OCI-LY3 (cell line): ENCODE measurements around the gene PPP2R2D.

ENCODE experiments used
- H2AFZ ChIP-seq: fragments of 200-600, 300-600 bp; shearing (Covaris generic); 2 replicates; pipeline ENCODE4 v1.6.0; 2014; ENCODE audit warnings: antibody characterized with exemption, low read depth, low read length
- H3K27ac ChIP-seq: fragments of 200-600, 300-600 bp; sonication (generic); 2 replicates; pipeline ENCODE4 v1.5.1; 2014; ENCODE audit warnings: mild to moderate bottlenecking, low read length, moderate library complexity, mixed read lengths
- H3K27me3 ChIP-seq: fragments of 200-600, 300-600 bp; sonication (generic); 2 replicates; pipeline ENCODE4 v1.6.1; 2014; ENCODE audit warnings: low read depth, low read length, mixed read lengths
- H3K36me3 ChIP-seq: fragments of 200-600, 300-600 bp; sonication (generic); replicated peaks from 2 replicates; pipeline ENCODE3; 2014; ENCODE audit warnings: low read depth, low read length, mixed read lengths
- H3K4me1 ChIP-seq: fragments of 300-600, 200-600 bp; sonication (generic); 2 replicates; pipeline ENCODE4 v1.6.1; 2014; ENCODE audit warnings: low read length, mixed read lengths
- H3K4me2 ChIP-seq: fragments of 200-600, 300-600 bp; sonication (generic); 2 replicates; pipeline ENCODE4 v1.6.1; 2014; ENCODE audit warnings: low read length, mixed read lengths
- H3K4me3 ChIP-seq: fragments of 300-600, 200-600 bp; sonication (generic); 2 replicates; pipeline ENCODE4 v1.5.1; 2014; ENCODE audit warnings: antibody characterized with exemption, mild to moderate bottlenecking, low read length, moderate library complexity
- H3K79me2 ChIP-seq: fragments of 300-600, 200-600 bp; shearing (Covaris generic); 2 replicates; pipeline ENCODE4 v1.6.1; 2014; ENCODE audit warnings: mild to moderate bottlenecking, low read length, mixed read lengths
- H3K9ac ChIP-seq: fragments of 300-600, 200-600 bp; shearing (Covaris generic); 2 replicates; pipeline ENCODE4 v1.6.0; 2014; ENCODE audit warnings: mild to moderate bottlenecking, low read length, moderate library complexity
- H3K9me3 ChIP-seq: fragments of 200-600, 300-600 bp; shearing (Covaris generic); 2 replicates; pipeline ENCODE4 v1.6.1; 2014; ENCODE audit warnings: low read length, mixed read lengths; ENCODE audit not compliant: insufficient read depth
- H4K20me1 ChIP-seq: fragments of 200-600, 300-600 bp; sonication (generic); 2 replicates; pipeline ENCODE4 v1.6.1; 2016; ENCODE audit warnings: low read length, mixed read lengths; ENCODE audit not compliant: insufficient read depth
- EZH2phosphoT487 ChIP-seq: fragments of 200-600 bp; shearing (Covaris generic); IDR thresholded peaks from 2 replicates; pipeline ENCODE4 v1.6.1; 2018; ENCODE audit warnings: antibody characterized with exemption, mixed run types, low read depth
- TF ChIP-seq, protein P1 (sequence below): fragments of 200-600, 300-600 bp; sonication (generic); IDR thresholded peaks from 2 replicates; pipeline ENCODE4 v1.5.1; 2014; ENCODE audit warnings: antibody characterized with exemption, low read length, low read depth

Gene PPP2R2D

DNA sequence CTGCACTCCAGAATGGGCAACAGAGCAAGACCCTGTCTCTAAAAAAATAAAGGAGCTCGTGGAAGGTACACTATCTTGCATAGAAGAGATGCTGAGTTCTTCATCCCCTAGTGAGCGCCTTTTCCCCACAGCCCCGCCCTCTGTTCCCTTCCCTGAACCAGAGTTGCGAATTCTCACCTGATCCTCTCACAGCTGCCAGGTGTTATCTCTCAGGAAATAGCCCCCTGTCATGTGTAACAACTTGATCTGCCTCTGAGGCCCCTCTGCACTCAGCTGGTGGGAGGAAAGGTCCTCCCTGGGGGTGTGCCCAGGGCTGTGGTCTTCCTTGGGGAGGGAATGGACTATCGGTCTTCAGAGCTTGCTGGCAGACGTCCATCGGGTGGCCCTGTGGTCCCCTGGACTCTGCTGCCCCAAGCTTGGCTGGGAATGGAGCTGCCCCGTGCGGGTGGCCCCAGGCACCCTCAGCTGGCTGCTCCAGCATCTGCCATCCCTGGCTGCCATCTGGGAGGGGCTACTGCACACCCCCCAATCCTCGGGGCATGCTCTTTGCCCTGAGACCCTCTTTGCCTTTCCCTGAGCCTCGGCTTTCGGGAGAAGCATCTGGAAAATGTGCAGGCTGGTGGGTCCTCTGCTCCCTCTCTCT, 102.6 kb downstream of the PPP2R2D start:
- TF ChIP-seq EZH2phosphoT487: no peak
- TF ChIP-seq, protein P1, sequence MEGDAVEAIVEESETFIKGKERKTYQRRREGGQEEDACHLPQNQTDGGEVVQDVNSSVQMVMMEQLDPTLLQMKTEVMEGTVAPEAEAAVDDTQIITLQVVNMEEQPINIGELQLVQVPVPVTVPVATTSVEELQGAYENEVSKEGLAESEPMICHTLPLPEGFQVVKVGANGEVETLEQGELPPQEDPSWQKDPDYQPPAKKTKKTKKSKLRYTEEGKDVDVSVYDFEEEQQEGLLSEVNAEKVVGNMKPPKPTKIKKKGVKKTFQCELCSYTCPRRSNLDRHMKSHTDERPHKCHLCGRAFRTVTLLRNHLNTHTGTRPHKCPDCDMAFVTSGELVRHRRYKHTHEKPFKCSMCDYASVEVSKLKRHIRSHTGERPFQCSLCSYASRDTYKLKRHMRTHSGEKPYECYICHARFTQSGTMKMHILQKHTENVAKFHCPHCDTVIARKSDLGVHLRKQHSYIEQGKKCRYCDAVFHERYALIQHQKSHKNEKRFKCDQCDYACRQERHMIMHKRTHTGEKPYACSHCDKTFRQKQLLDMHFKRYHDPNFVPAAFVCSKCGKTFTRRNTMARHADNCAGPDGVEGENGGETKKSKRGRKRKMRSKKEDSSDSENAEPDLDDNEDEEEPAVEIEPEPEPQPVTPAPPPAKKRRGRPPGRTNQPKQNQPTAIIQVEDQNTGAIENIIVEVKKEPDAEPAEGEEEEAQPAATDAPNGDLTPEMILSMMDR: no peak
- no peaks in the 10 kb centered on the region for H3K9me3 ChIP-seq
- H3K79me2 ChIP-seq: no peaks in the 10 kb centered on the region
- no peaks in the 10 kb centered on the region for H3K27me3 ChIP-seq
- H2AFZ ChIP-seq: no peak overlapping the region
- no peak overlapping the region for H3K27ac ChIP-seq
- no peak overlapping the region for H3K4me2 ChIP-seq
- no peaks in the 10 kb centered on the region for H3K4me1 ChIP-seq
- no peak overlapping the region for H3K9ac ChIP-seq
- H3K36me3 ChIP-seq: no peaks in the 10 kb centered on the region
- no peak overlapping the region for H3K4me3 ChIP-seq
- no peaks in the 10 kb centered on the region for H4K20me1 ChIP-seq

DNA sequence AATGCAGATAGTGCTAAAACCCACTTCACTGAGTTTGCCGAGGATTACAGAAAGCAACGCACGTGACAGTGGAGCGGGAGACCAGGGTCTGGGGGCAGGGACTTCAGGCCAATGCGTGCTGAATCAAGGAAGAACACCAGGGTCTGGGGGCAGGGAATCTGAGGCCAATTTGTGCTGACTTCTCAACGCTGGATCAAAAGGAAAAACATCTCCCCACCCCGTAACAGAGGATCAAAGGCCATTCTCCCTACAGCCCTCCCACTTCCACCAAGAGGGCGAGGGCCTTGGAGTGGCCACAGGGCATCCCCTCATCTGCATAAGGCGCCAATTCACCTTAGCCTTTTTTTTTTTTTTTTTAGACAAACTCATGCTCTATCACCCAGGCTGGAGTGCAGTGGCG, 103.2 kb downstream of the PPP2R2D start:
- no peak overlapping the region for H3K27ac ChIP-seq
- H3K9me3 ChIP-seq: no peaks in the 10 kb centered on the region
- H3K4me1 ChIP-seq: no peaks in the 10 kb centered on the region
- H3K9ac ChIP-seq: no peak overlapping the region
- H3K4me3 ChIP-seq: no peak overlapping the region
- H3K4me2 ChIP-seq: no peak overlapping the region
- no peaks in the 10 kb centered on the region for H3K36me3 ChIP-seq
- TF ChIP-seq, protein P1: no peak
- TF ChIP-seq EZH2phosphoT487: no peak
- H4K20me1 ChIP-seq: no peaks in the 10 kb centered on the region
- no peaks in the 10 kb centered on the region for H3K79me2 ChIP-seq
- H2AFZ ChIP-seq: no peak overlapping the region
- H3K27me3 ChIP-seq: no peaks in the 10 kb centered on the region

DNA sequence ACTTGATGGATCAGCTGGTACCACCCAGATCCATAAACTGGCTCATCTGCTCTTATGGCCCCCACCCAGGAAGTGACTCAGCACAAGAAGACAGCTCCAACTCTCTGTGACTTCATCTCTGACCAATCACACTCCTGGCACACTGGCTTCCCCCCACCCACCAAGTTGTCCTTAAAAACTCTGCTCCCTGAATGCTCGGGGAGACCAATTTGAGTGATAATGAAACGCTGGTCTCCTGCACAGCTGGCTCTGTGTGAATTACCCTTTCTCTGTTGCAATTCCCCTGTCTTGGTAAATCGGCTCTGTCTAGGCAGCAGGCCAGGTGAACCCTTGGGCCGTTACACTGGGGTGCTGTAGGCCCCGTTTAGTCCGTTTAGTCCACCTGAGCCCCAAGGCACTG, 104.3 kb downstream of the PPP2R2D start:
- Histone ChIP-seq H3K27ac (no peak overlapping the region), H4K20me1 (no peaks in the 10 kb centered on the region), H3K4me2 (no peak overlapping the region), H3K27me3 (no peaks in the 10 kb centered on the region), H3K9ac (no peak overlapping the region), H3K36me3 (no peaks in the 10 kb centered on the region), H2AFZ (no peak overlapping the region), H3K9me3 (no peaks in the 10 kb centered on the region), H3K4me3 (no peak overlapping the region), H3K79me2 (no peaks in the 10 kb centered on the region), H3K4me1 (no peaks in the 10 kb centered on the region)
- TF ChIP-seq, protein P1: no peak
- no peak for TF ChIP-seq EZH2phosphoT487

DNA sequence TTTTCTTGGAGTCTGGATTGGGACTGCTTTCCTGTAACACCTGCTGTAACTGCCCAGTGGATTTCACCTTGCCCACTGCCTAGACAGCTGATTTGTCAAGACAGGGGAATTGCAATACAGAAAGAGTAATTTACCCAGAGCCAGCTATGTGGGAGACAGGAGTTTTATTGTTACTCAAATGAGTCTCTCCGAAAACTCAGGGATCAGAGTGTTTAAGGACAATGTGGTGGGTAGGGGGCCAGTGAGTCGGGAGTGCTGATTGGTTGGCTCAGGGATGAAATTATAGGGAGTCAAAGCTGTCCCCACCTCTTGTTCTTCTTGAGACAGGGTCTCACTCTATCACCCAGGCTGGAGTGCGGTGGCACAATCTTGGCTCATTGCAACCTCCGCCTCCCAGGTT, 106.2 kb downstream of the PPP2R2D start:
- Histone ChIP-seq H3K27me3 (no peaks in the 10 kb centered on the region), H3K9ac (no peak overlapping the region), H4K20me1 (no peaks in the 10 kb centered on the region), H3K4me2 (no peak overlapping the region), H3K4me3 (no peak overlapping the region), H3K27ac (no peak overlapping the region), H3K79me2 (no peaks in the 10 kb centered on the region), H3K9me3 (no peaks in the 10 kb centered on the region), H3K36me3 (no peaks in the 10 kb centered on the region), H2AFZ (no peak overlapping the region), H3K4me1 (no peaks in the 10 kb centered on the region)
- no peak for TF ChIP-seq EZH2phosphoT487
- TF ChIP-seq, protein P1: no peak
